Activated naive CD4-positive, alpha-beta T cell treated with anti-CD3 and anti-CD28 coated beads, Interleukin-2, amount 10 ng/mL, durations not matched to agents 7 days and 5 days (primary cell): ENCODE measurements around the gene WWOX.

Source experiments
- CTCF ChIA-PET: fragments of 350-600 bp; sonication (Branson Sonifier 250); formaldehyde crosslinking; loops from one replicate; lab custom pipeline; 2021; ENCODE audit warnings: antibody characterized with exemption; lab: Charles Lee
- DNase-seq: peaks from one replicate; pipeline ENCODE4 v3.0.0-alpha.2; 2020
- H3K27ac Mint-ChIP-seq: one replicate; pipeline ENCODE4 v1.8.0; 2021; ENCODE audit warnings: mild to moderate bottlenecking, moderate library complexity, mixed read lengths
- H3K27me3 Mint-ChIP-seq: one replicate; pipeline ENCODE4 v1.8.0; 2021; ENCODE audit warnings: mild to moderate bottlenecking, mixed read lengths
- H3K36me3 Mint-ChIP-seq: one replicate; pipeline ENCODE4 v1.8.0; 2021; ENCODE audit warnings: mixed read lengths
- H3K4me1 Mint-ChIP-seq: one replicate; pipeline ENCODE4 v1.8.0; 2021; ENCODE audit warnings: mixed read lengths
- H3K4me3 Mint-ChIP-seq: one replicate; pipeline ENCODE4 v1.8.0; 2021; ENCODE audit warnings: mild to moderate bottlenecking, moderate library complexity, mixed read lengths
- H3K9me3 Mint-ChIP-seq: one replicate; pipeline ENCODE4 v1.8.0; 2021; ENCODE audit warnings: mixed read lengths

The WWOX gene

GRCh38 chr16:78094998-78095397 lies 4.5 kb upstream of the WWOX start:
- no peak overlapping the region for H3K4me3 Mint-ChIP-seq
- CTCF ChIA-PET = interaction anchor here (1.1 kb wide), 1 partner anchor 92 kb away, joined by 3 read pairs; no protein-coding TSS in a partner anchor

GRCh38 chr16:78096386-78096785 lies 3.1 kb upstream of the WWOX start:
- Mint-ChIP-seq H3K36me3 (no peaks in the 10 kb centered on the region), H3K4me3 (no peak overlapping the region), H3K9me3 (no peaks in the 10 kb centered on the region), H3K27ac (no peak overlapping the region), H3K4me1 (peaks cover 18% of the 10 kb centered on the region), H3K27me3 (peaks cover 23% of the 10 kb centered on the region)
- DNase-seq = no peak
- CTCF ChIA-PET = no interaction called here

More at GRCh38 chr16:78094998-78095397, 4.5 kb upstream of the WWOX start:
- DNase-seq = no peak
- Mint-ChIP-seq H3K27ac (no peak overlapping the region), H3K9me3 (no peaks in the 10 kb centered on the region), H3K27me3 (peaks cover 23% of the 10 kb centered on the region), H3K36me3 (no peaks in the 10 kb centered on the region), H3K4me1 (peaks cover 9% of the 10 kb centered on the region)

- H3K27me3 Mint-ChIP-seq = peaks cover 18% of the 10 kb centered on the region
Observed at GRCh38 chr16:78097548-78097947, 1.9 kb upstream of the WWOX start.

GRCh38 chr16:78098087-78098486 lies 1.4 kb upstream of the WWOX start:
- no peak for DNase-seq
- peaks cover 27% of the 10 kb centered on the region for H3K4me1 Mint-ChIP-seq
- H3K9me3 Mint-ChIP-seq = no peaks in the 10 kb centered on the region
- H3K27me3 Mint-ChIP-seq = peaks cover 13% of the 10 kb centered on the region
- CTCF ChIA-PET = no interaction called here
- H3K36me3 Mint-ChIP-seq = no peaks in the 10 kb centered on the region
- H3K4me3 Mint-ChIP-seq = no peak overlapping the region
- H3K27ac Mint-ChIP-seq = no peak overlapping the region

More at GRCh38 chr16:78097548-78097947, 1.9 kb upstream of the WWOX start:
- no peak for DNase-seq
- Mint-ChIP-seq H3K27ac (no peak overlapping the region), H3K4me1 (peaks cover 26% of the 10 kb centered on the region), H3K36me3 (no peaks in the 10 kb centered on the region), H3K4me3 (no peak overlapping the region), H3K9me3 (no peaks in the 10 kb centered on the region)
- CTCF ChIA-PET = no interaction called here

- H3K9me3 Mint-ChIP-seq = no peaks in the 10 kb centered on the region
- peak overlapping the region; percentile 87 for H3K4me3 Mint-ChIP-seq
- no peak for DNase-seq
- H3K4me1 Mint-ChIP-seq = peaks cover 27% of the 10 kb centered on the region
- H3K27ac Mint-ChIP-seq = peak overlapping the region; percentile 95
- CTCF ChIA-PET = interaction anchor here (1.6 to 1.7 kb wide), 2 partner anchors 11 to 96 kb away, joined by 4 to 7 read pairs; no protein-coding TSS in a partner anchor
- H3K36me3 Mint-ChIP-seq = no peaks in the 10 kb centered on the region
- peaks cover 11% of the 10 kb centered on the region for H3K27me3 Mint-ChIP-seq
Observed at GRCh38 chr16:78098595-78099270, 721 bp upstream of the WWOX start.

GRCh38 chr16:78100112-78100467 lies 636 bp downstream of the WWOX start:
- CTCF ChIA-PET = interaction anchor here (1.2 to 1.7 kb wide), 7 partner anchors 10 to 145 kb away, joined by 3 to 7 read pairs (median 3); no protein-coding TSS in a partner anchor
- Mint-ChIP-seq H3K9me3 (no peaks in the 10 kb centered on the region), H3K27ac (peak overlapping the region; percentile 95), H3K36me3 (no peaks in the 10 kb centered on the region), H3K4me1 (peaks cover 27% of the 10 kb centered on the region), H3K4me3 (peak overlapping the region; percentile 87), H3K27me3 (peaks cover 8% of the 10 kb centered on the region)
- no peak for DNase-seq

- H3K27ac Mint-ChIP-seq = peak overlapping the region; percentile 28
- DNase-seq = no peak
- H3K27me3 Mint-ChIP-seq = peaks cover 5% of the 10 kb centered on the region
- H3K36me3 Mint-ChIP-seq = no peaks in the 10 kb centered on the region
- H3K4me3 Mint-ChIP-seq = no peak overlapping the region
- H3K9me3 Mint-ChIP-seq = no peaks in the 10 kb centered on the region
- CTCF ChIA-PET = no interaction called here
- peaks cover 27% of the 10 kb centered on the region for H3K4me1 Mint-ChIP-seq
Observed at GRCh38 chr16:78102122-78102660, 2.7 kb downstream of the WWOX start.

- Mint-ChIP-seq H3K27ac (no peak overlapping the region), H3K4me1 (peaks cover 27% of the 10 kb centered on the region), H3K4me3 (no peak overlapping the region), H3K9me3 (no peaks in the 10 kb centered on the region), H3K36me3 (no peaks in the 10 kb centered on the region), H3K27me3 (peaks cover 5% of the 10 kb centered on the region)
- CTCF ChIA-PET = no interaction called here
- DNase-seq = no peak
Observed at GRCh38 chr16:78102865-78103264, 3.4 kb downstream of the WWOX start.

- no peaks in the 10 kb centered on the region for H3K9me3 Mint-ChIP-seq
- CTCF ChIA-PET = no interaction called here
- peaks cover 7% of the 10 kb centered on the region for H3K36me3 Mint-ChIP-seq
- H3K4me3 Mint-ChIP-seq = no peak overlapping the region
- DNase-seq = no peak
- no peaks in the 10 kb centered on the region for H3K27me3 Mint-ChIP-seq
- peaks cover 13% of the 10 kb centered on the region for H3K4me1 Mint-ChIP-seq
- no peak overlapping the region for H3K27ac Mint-ChIP-seq
Observed at GRCh38 chr16:78105517-78105916, 6.1 kb downstream of the WWOX start.

- CTCF ChIA-PET = no interaction called here
- no peak overlapping the region for H3K4me3 Mint-ChIP-seq
- H3K9me3 Mint-ChIP-seq = no peaks in the 10 kb centered on the region
- peaks cover 7% of the 10 kb centered on the region for H3K4me1 Mint-ChIP-seq
- H3K36me3 Mint-ChIP-seq = peaks cover 7% of the 10 kb centered on the region
- DNase-seq = no peak
- no peak overlapping the region for H3K27ac Mint-ChIP-seq
- no peaks in the 10 kb centered on the region for H3K27me3 Mint-ChIP-seq
Observed at GRCh38 chr16:78106686-78107085, 7.2 kb downstream of the WWOX start.

GRCh38 chr16:78108451-78108850 lies 9.0 kb downstream of the WWOX start:
- H3K36me3 Mint-ChIP-seq = peaks cover 13% of the 10 kb centered on the region
- H3K27me3 Mint-ChIP-seq = no peaks in the 10 kb centered on the region
- DNase-seq = no peak
- no peaks in the 10 kb centered on the region for H3K9me3 Mint-ChIP-seq
- CTCF ChIA-PET = no interaction called here
- H3K4me3 Mint-ChIP-seq = no peak overlapping the region
- H3K4me1 Mint-ChIP-seq = no peaks in the 10 kb centered on the region
- no peak overlapping the region for H3K27ac Mint-ChIP-seq

- peaks cover 30% of the 10 kb centered on the region for H3K36me3 Mint-ChIP-seq
- no peak overlapping the region for H3K27ac Mint-ChIP-seq
- H3K4me3 Mint-ChIP-seq = no peak overlapping the region
- H3K9me3 Mint-ChIP-seq = no peaks in the 10 kb centered on the region
- DNase-seq = no peak
- CTCF ChIA-PET = no interaction called here
- H3K4me1 Mint-ChIP-seq = no peaks in the 10 kb centered on the region
- no peaks in the 10 kb centered on the region for H3K27me3 Mint-ChIP-seq
Observed at GRCh38 chr16:78113258-78113657, 13.8 kb downstream of the WWOX start.

GRCh38 chr16:78115659-78116058 lies 16.2 kb downstream of the WWOX start:
- Mint-ChIP-seq H3K27me3 (no peaks in the 10 kb centered on the region), H3K4me1 (no peaks in the 10 kb centered on the region), H3K36me3 (peaks cover 27% of the 10 kb centered on the region), H3K27ac (no peak overlapping the region), H3K9me3 (no peaks in the 10 kb centered on the region), H3K4me3 (no peak overlapping the region)
- CTCF ChIA-PET = interaction anchor here (1.1 kb wide), 1 partner anchor 16 kb away, joined by 4 read pairs; the partner anchor contains the start of gene WWOX
- no peak for DNase-seq

- Mint-ChIP-seq H3K4me1 (no peaks in the 10 kb centered on the region), H3K27ac (peak overlapping the region; percentile 49)
Observed at GRCh38 chr16:78116946-78117345, 17.5 kb downstream of the WWOX start.

GRCh38 chr16:78117391-78117790 lies 17.9 kb downstream of the WWOX start:
- CTCF ChIA-PET = no interaction called here
- Mint-ChIP-seq H3K27ac (no peak overlapping the region), H3K27me3 (no peaks in the 10 kb centered on the region)

More at GRCh38 chr16:78116946-78117345, 17.5 kb downstream of the WWOX start:
- Mint-ChIP-seq H3K36me3 (peaks cover 24% of the 10 kb centered on the region), H3K27me3 (no peaks in the 10 kb centered on the region), H3K9me3 (no peaks in the 10 kb centered on the region), H3K4me3 (no peak overlapping the region)
- CTCF ChIA-PET = no interaction called here
- DNase-seq = no peak

More at GRCh38 chr16:78117391-78117790, 17.9 kb downstream of the WWOX start:
- no peaks in the 10 kb centered on the region for H3K9me3 Mint-ChIP-seq
- DNase-seq = no peak
- H3K36me3 Mint-ChIP-seq = peaks cover 21% of the 10 kb centered on the region
- H3K4me3 Mint-ChIP-seq = no peak overlapping the region
- H3K4me1 Mint-ChIP-seq = no peaks in the 10 kb centered on the region
